NCI-H526 treated with DMSO at 0.1 percent for 48 hours (cell line): ENCODE measurements around the gene TARBP2.
"Not testable (repeated sequence)": the region's sequence is repeated elsewhere in the genome, so short reads cannot be mapped to it uniquely, and the experiment has no call there.

ENCODE experiments used
- DNase-seq: peaks from one replicate; lab custom pipeline; 2025; lab: John Stamatoyannopoulos, UW

TARBP2 gene

DNA sequence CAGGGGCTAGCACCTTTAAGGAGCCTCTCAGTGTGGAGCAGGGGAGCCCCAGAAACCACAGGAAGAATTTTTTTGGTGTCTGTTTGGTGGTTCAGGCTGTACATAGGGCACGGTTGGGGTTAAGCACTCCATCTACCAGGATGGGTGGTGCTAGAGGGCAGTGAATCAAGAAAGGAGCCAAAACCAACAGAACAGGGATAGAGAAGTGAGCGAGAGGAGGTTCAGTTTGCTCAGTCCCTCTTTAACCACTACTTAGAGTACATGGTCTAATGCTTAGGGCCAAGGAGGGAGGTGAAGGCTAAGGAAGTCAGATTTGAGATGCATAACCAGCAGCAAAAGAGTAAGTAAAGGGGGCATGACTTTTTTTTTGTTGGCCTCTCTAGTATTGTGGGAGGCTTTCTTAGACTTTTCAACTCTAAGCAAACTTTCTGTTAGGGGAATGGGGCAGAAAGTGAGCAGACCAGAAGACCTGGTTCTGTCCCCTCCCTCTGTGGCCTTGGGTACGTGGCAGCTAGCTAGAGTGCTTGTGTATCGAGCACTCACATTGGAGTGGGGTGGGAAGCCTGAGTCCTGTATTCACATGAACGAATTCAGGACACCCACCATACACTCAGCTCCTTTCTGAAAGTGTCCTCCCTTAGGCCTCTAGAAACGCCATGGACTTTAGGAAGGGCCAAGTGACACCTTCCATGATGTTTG lies 12.8 kb downstream of the TARBP2 start:
- no peak for DNase-seq

DNA sequence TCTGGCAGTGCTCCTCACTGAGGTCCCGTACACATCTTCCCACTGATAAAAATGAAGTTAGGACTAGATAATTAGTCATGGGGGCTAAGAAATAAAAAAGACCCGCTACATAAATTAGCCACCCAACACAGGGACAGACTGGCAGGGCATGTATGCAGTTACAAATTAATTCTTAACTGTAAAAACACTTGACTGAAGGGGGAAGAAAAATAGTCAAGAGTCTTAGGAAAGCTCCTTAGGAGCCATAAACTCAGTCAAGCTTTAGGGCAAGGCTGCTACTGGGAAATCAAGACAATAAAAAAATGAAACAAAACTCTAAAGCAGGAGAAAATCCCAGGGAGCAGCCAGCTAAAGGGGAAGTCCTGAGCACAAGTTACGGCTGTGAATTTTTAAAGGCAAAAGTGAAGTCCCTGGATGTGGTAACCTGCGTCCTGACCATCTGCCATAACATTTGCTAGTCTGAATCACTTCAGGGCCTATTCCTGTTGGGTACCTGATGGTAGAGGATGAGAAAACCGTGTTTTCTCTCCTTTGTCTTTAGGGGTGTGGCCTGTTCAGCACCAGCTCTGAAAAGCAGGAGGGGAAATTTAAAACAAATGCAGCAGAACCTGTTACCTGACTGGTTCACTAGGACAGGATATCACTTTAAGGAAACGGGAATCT lies 13.7 kb downstream of the TARBP2 start:
- DNase-seq, result no peak

DNA sequence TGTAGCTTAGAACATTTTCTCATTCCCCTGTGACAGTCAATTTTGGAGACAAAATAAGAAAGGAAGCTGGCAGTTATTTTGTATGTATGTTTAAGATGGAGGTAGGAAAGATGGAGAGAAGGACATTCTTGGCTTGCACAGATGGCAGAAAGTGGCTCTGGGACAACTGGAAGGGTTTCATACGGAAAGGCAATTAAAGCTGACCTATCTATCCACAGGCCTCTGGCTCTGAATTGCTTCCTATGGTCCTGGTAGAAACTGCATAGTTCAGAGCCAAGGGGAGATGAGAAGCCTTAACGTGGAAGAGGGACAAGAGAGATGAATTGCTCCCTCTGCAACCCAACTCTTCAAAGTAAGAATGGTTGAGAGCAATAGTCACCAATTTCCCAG lies 14.2 kb downstream of the TARBP2 start:
- no peak for DNase-seq

DNA sequence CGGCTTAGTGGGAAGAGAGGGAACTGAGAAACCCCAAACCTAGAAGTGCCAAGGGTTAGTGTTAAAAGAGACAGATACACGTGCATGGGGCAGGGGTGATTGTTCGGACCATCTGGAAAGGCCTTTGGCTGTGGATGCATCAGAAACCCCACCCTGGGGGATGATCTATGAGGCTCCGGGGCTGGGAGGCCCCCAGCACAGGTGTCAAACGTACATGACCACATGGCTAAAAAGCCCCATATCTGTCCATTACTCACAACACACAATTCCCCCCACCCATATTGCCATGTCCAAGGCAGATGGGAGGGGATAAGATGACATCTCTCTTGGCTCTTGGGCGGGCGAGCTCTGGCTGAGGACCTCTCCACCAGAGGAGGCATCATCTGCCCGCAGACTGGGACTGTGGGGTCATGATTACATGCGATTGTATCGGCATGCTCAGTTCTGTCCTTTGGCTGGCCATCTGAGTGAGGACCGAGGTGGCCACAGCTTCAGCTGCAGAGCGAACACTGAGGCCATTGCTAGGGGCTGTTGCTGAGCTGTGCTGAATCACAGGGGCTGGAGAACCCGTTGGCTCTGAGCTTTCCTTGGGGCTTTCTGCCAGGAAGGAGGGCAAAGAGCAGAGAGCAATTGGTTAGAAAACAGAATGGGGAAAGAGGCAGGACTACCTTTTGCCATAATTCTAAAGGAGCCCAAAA lies 15.8 kb downstream of the TARBP2 start:
- no peak for DNase-seq

DNA sequence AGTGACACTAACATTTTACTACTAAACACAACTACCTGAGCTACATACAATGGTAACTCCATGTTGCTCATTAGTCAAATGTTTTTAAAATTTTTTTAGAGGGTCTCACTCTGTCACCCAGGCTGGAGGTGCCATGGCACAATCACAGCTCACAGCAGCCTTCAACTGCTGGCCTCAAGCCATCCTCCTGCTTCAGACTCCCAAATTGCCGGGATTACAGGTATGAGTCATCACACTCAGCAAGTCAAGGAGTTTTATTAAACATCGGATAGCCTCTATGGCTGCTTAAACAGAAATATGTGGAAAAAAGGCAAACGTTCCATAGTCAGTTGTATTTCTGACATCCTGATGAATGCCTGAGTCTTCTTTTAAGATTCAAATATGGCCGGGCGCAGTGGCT lies 17.3 kb downstream of the TARBP2 start:
- no peak for DNase-seq

DNA sequence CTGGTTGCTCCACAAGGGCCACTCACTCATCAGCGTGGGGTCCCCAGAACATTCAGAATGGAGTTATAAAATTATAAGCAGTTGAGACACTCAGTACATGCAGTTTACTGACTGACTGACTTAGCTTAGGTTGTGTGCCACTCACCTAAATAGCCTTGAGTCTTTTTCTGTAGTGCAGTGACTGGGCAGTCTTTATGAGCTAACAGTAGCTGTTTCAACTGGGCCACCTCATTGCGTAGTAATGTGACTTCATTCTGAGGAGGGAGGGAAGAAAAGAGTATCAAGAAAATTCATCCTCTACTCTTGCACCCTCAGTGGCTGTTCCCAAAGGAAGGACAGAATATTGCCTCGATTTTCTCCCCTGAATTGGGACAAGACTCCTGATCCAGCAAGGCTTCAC lies 22.0 kb downstream of the TARBP2 start:
- no peak for DNase-seq

DNA sequence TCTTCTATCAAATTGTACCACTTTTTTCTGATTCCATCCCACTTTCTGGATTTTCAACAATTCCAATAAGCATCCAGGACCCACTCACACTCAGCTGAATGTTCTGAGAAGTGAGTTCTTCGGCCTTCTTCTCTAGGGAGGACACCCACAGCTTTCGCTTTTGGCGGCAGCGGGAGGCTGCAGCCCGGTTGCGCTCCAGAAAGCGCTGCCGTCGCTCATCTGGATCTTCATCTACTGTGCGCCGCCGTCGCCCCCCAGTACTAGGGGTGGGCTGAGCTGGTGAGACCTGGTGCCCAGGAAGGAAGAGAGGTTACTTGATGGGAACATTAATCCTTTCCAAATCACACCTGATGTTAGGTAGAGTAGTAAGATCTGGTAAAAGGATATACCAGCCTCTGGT lies 23.4 kb downstream of the TARBP2 start:
- DNase-seq, result no peak

DNA sequence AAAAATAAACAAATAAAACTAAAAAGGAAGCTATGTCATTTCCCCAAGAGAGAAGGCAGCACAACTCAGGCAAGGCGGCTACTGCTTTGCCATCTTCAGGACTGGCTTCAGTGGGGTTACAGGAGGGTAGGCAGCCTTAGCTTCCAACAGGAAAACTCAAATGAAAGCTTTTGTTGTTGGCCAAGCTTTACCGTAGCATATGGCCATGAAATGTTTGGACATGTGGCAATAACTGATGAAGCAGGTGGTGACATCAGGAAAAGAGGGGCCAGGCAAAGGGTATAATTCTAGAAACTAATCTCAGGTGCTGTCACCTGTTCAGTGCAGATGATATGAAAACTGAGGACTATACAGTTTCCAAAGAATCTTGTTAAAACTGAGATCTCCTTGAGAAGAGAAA lies 29.0 kb downstream of the TARBP2 start:
- DNase-seq, result no peak

DNA sequence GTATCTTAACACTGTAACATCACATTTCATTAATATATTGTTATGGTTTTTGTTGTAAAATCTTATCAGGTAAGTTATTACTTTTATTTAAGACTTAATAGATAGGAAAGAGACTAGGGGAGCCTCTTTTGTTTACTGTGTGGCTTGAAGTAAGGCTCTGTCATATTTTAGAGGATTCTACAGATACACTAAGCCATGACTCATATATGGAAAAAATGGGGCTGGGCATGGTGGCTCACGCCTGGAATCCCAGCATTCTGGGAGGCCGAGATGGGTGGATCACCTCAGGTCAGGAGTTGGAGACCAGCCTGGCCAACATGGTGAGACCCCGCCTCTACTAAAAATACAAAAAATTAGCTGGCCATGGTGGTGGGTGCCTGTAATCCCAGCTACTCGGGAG lies 29.8 kb downstream of the TARBP2 start:
- DNase-seq, result no peak

DNA sequence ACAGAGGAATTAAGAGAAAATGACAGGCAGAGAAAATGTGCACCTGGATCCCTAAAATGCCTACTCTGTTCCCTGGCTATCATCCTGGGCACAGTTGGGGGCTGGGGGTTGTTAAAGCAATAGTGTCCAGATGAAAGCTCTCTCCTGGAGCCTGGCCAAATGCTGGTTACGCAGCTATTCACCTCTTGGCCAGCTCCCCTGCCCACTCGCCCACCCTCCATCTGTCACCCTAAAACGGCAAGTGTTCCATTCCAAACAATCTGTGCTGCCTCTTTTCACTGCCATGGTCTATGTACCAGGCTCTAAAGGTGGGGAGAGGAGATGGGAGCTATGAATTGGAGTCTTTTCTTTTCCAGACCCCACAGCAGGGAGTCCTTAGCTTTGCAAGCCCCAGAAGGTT lies 30.9 kb downstream of the TARBP2 start:
- no peak for DNase-seq

DNA sequence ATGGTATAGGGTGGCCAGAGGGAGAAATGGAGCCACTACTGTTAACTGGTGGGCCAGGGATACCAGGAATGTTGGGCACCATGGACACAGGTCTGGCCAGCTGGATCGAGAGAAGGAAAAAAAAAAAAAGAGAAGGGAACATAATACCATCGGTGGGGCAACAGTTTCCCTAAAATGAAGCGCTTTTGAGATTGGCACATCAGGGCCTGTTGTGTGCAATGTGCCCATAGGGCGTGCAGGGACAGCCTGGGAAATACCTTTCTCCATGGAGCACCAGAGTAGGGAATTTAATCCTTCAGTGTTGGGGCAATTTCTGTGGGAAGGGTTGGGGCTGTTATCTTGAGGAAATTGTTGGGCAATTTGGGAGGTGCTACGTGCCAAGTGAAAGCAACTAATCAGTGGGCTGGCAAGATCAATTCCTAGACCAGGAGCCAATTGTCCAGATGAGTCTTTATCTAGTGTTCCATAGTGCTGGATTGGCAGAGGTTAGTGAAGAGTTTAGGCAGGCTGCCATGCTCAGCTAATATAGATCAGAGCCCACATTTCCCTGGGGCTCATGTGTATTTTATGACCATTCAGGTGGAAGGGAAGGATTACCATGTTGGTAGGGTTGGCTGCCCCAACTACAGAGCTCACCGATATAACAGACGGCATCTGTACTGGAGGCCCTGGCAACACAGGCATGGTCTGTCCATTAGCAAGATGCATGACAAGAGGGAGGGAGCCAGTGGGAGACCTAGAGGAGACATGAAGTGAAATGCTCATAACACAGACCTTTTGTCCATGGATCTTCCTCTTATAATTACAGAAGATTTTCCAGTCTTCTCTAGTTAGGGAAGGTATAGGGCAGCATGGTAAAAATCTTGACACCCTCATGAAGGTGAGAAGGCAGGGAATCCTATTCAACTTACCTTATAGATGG lies 31.7 kb downstream of the TARBP2 start:
- DNase-seq, result no peak

DNA sequence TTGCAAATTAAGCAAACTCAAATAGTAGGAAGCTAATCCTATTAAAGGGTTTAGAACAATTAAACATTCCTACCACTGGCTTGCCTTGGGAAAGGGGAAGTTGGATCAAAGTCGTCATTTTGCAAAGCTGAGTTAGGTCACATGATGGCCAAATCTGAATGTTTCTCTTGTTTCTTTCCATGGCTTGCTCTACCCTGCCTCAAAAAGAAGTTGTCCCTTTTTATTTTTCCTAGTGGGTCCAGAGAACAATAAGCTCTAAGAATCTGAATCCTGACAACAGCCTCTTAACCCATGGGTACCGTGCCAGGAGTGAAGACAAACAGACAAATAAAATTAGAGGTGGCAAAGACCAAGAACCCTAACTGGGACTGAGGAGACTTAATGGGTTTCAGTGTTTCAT lies 32.4 kb downstream of the TARBP2 start:
- DNase-seq, result no peak

DNA sequence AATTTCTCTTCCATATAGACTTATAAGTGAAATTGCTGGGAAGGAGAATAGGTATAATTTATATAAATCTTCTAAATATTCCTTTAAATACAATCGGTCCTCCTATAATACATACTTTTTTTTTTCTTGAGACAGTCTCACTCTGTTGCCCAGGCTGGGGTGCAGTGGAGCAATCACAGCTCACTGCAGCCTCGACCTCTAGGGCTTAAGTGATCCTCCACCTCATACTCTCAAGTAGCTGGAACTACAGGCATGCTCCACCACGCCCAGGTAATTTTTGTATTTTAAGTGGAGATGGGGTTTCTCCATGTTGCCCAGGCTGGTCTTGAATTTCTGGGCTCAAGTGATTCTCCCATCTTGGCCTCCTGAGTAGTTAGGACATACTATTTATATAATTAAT lies 35.9 kb downstream of the TARBP2 start:
- no peak for DNase-seq

DNA sequence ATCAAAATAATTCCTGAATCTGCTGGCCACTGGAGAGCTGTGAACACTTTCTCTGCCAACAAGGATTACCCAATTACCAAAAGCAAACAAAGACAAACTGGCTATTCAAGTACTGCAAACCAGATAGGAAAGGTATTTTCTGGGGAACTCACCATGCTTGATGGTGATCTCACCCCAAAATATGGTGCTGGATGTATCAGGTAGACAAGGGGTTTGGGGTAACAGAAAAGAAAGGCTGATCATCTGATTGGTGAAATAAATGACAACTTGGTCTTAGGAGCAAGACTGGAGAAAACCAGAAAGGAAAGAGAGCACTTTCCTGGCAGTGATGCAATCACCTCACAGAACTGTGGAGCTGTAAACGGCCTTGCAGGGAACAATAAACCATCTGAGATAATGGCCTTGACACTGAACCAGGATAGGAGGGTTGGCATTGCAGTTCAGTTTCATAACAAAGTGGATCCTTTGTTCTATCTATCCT lies 37.2 kb downstream of the TARBP2 start:
- peak; percentile 7 for DNase-seq

DNA sequence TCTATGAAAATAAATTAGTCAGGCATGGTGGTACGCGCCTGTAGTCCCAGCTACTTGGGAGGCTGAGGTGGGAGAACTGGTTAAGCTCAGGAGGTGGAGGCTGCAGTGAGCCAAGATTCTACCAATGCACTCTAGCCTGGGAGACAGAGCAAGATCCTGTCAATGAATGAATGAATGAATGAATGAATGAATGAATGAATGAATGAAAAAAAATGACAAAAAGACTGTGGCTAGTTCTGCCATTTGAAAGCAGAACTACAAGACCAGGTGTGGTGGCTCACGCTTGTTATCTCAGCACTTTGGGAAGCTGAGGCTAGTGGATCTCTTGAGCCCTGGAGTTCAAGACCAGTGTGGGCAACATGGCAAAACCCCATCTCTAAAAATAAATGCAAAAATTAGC lies 38.4 kb downstream of the TARBP2 start:
- no peak for DNase-seq

DNA sequence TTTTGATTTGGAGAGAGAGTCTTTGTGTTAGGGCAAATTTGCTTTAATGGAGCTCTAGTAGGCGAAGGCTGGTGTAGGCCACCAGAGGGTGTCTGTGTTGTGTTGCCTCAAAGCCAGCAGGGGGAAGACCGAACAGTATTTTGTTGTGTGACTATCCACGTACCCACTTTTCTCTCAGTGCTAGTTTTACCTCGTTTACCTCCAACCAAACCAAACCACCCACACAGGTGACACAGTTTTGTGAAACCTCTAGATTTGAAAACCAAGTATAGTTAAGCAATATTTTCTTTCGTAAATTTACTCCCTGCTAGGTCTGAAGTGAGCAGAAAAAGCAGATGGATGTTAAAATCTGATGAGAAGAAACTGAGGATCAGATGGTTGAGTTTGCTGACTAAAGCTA lies 42.5 kb downstream of the TARBP2 start:
- peak; percentile 31 for DNase-seq

DNA sequence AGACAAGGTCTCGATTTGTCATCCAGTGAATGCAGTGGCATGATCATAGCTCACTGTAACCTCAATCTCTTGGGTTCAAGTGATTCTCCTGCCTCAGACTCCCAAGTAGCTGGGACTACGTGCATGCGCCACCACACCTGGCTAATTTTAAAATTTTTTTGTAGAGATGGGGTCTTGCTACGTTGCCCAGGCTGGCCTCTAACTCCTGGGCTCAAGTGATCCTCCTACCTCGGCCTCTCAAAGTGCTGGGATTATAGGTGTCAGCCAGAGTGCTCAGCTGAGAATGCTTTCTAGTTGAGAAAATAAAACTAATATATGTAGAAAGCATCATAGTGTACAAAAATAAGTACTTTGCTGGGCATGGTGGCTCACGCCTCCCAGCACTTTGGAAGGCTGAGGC lies 47.3 kb downstream of the TARBP2 start:
- not testable (repeated sequence) for DNase-seq

DNA sequence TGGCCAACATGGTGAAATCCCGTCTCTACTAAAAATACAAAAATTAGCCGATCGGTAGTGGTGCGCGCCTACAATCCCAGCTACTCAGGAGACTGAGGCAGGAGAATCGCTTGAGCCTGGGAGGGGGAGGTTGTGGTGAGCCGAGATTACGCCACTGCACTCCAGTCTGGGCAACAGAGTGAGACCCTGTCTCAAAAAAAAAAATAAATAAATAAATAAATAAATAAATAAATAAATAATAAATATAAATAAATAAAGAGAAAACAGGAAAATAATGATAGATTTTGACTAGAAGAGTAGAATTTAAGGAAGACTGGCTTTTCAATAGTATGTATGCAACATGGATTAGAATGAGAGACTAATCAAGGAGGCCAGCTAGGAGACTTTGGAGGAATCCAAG lies 49.0 kb downstream of the TARBP2 start:
- not testable (repeated sequence) for DNase-seq

DNA sequence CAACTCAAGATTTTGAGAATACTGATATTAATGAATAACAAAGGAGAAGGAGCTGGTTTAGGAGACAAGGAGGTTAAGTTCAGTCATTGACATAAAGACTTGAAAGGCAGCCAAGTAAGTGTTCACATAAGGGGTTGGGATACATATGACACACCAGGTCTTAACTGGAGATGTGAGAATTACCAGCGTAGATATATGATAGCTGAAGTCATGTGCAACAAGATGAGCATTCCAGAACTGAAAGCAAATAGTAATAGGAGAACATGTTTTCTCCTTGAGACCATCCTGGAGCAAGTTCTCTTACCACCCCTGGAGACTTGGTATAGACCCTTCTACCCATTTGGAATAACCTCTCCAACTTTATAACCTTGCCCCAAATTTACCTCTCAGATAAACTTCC lies 49.5 kb downstream of the TARBP2 start:
- DNase-seq, result no peak

DNA sequence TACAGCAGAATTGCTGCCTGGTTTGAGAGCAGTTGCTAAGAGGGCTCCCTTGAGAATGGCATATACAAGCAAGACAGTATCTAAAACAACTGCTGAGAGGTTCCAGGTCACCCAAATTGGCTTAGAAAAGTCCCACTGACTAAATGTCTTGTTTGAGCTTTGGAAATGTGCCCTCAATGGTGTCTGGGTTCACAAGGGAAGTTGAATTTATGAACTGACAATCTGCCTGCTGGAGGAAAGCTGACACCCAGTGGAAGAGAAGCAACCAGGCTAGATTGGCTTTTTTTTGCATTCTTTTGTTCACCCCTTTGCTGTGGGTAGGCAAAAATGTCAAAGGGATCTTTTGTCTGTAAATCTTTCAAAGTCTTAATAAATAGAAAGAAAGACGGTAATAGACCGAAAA lies 50.8 kb downstream of the TARBP2 start:
- no peak for DNase-seq

DNA sequence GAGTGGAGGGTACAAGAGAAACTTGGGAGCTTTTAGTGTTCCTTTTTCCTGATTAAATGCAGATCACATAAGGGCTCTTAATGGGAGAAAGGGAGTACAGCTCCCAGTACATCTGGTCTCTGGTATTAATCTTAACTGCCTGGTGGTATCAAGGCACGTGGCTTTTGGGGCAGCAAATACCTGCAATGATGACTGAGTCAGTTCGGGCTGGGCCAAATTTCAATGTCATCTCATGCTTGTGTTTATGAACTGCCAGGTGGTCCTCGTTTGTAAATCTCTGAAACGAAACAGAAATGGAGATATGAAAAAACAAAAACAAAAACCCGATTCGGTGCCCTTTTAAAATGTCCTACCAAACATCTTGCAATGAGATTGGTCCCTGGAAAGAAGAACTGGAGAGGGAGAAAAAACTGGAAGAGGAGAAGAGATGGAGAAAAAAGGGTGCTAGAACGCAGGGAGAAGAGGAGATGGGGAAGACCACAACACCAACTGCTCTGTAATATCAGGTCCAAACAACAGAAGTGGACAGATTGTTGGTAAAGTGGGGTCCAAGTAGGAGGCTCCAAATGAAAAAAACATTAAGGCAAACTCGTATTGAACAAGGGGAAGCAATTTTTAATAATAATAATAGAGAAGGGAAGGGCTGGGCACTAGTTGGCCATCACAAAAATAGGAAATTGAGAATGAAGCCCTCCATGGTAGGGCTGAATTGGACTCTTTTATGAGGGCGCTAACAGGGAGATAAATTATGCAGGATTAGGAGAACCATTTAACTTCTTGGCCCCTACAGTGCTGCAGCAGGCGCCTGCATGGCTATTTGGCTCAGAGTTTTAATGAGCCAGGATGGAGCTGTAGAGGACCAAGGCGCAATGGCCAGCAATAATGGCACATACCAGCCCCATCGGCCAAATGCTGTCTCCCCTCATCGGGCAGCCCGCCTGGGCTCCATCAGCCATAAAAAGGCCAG lies 51.6 kb downstream of the TARBP2 start:
- no peak for DNase-seq
